Left ventricle myocardium inferior (tissue), 1 donor: ENCODE data around the gene UTP14C. TPM values are rescaled to one million over a fixed set of nuclear protein-coding genes. Genes with fewer than 3 reads are reported as not detected.

Experiments
- DNase-seq: peaks from one replicate; pipeline ENCODE4 v3.0.0-alpha.2; 2020
- H3K27ac ChIP-seq: fragments of 200-600 bp; replicated peaks from 2 replicates; pipeline ENCODE4 v1.8.0; 2021
- H3K27me3 ChIP-seq: fragments of 200-600 bp; 2 replicates; pipeline ENCODE4 v1.8.0; 2021; ENCODE audit warnings: low read depth
- H3K36me3 ChIP-seq: fragments of 200-600 bp; 2 replicates; pipeline ENCODE4 v1.8.0; 2021
- H3K4me1 ChIP-seq: fragments of 200-600 bp; 2 replicates; pipeline ENCODE4 v1.8.0; 2021
- H3K4me3 ChIP-seq: fragments of 200-600 bp; 2 replicates; pipeline ENCODE4 v1.8.0; 2021; ENCODE audit warnings: mild to moderate bottlenecking, moderate library complexity
- H3K9me3 ChIP-seq: fragments of 200-600 bp; replicated peaks from 2 replicates; pipeline ENCODE4 v1.8.0; 2021
- intact Hi-C: fragments of 100-400 bp; cut with micrococcal nuclease; formaldehyde crosslinking; loops from one replicate; pipeline ENCODE4 v1.11.0; 2022
- long read RNA-seq: library from polyadenylated mRNA; unstranded; transcript quantifications from one replicate; pipeline ENCODE4 v2.0.0, GENCODE V29; 2021
- total RNA-seq: library from RNA; stranded (reverse); fragmentation: NEBNext Ultra II Directional; extraction: Animal tissue kit (Norgen Biotek cat#: 25700); gene quantifications from one replicate; pipeline ENCODE4 v1.2.1, GENCODE V29; 2021
- TF ChIP-seq, protein P1 (sequence below): fragments of 200-600 bp; IDR thresholded peaks from 2 replicates; pipeline ENCODE4 v1.8.0; 2021; ENCODE audit warnings: antibody characterized with exemption, mild to moderate bottlenecking, borderline replicate concordance
- donor health status: DM: no; HTN: yes; CAD: no; lungs with severe emphysema.

Gene UTP14C, protein sequence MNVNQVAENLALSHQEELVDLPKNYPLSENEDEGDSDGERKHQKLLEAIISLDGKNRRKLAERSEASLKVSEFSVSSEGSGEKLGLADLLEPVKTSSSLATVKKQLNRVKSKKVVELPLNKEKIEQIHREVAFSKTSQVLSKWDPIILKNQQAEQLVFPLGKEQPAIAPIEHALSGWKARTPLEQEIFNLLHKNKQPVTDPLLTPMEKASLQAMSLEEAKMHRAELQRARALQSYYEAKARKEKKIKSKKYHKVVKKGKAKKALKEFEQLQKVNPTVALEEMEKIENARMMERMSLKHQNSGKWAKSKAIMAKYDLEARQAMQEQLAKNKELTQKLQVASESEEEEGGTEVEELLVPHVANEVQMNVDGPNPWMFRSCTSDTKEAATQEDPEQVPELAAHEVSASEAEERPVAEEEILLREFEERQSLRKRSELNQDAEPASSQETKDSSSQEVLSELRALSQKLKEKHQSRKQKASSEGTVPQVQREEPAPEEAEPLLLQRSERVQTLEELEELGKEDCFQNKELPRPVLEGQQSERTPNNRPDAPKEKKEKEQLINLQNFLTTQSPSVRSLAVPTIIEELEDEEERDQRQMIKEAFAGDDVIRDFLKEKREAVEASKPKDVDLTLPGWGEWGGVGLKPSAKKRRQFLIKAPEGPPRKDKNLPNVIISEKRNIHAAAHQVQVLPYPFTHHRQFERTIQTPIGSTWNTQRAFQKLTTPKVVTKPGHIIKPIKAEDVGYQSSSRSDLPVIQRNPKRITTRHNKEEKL
- total RNA-seq = 11.6 TPM
- long read RNA-seq, partial matches to known transcripts = 0 of 4 reads
- long read RNA-seq, other reads (novel, unspliced or antisense) = 4 of 4 reads

DNA sequence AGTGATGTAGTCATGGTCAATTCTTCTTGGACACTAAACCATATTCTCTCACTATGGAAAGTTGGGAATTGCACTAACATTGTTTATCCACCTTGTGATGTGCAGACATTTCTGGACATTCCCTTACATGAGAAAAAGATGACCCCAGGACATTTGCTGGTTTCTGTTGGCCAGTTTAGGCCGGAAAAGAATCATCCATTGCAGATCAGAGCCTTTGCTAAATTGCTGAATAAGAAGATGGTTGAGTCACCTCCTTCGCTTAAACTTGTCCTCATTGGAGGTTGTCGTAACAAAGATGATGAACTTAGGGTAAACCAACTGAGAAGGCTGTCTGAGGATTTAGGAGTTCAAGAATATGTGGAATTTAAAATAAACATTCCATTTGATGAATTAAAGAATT is at the start of gene UTP14C:
TSS of gene UTP14C (plus strand) at position 211 of the 400 bp plus-strand sequence. CDS start 4,114 bp downstream, outside the sequence.
- TF ChIP-seq, protein P1, sequence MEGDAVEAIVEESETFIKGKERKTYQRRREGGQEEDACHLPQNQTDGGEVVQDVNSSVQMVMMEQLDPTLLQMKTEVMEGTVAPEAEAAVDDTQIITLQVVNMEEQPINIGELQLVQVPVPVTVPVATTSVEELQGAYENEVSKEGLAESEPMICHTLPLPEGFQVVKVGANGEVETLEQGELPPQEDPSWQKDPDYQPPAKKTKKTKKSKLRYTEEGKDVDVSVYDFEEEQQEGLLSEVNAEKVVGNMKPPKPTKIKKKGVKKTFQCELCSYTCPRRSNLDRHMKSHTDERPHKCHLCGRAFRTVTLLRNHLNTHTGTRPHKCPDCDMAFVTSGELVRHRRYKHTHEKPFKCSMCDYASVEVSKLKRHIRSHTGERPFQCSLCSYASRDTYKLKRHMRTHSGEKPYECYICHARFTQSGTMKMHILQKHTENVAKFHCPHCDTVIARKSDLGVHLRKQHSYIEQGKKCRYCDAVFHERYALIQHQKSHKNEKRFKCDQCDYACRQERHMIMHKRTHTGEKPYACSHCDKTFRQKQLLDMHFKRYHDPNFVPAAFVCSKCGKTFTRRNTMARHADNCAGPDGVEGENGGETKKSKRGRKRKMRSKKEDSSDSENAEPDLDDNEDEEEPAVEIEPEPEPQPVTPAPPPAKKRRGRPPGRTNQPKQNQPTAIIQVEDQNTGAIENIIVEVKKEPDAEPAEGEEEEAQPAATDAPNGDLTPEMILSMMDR = no peak
- H3K36me3 ChIP-seq = peaks cover 84% of the 10 kb centered on the region
- intact Hi-C loops = no loop called here
- no peak within 1 kb of the TSS for H3K27ac ChIP-seq
- DNase-seq = no peak
- H3K27me3 ChIP-seq = no peaks in the 10 kb centered on the region
- H3K4me3 ChIP-seq = no peak within 1 kb of the TSS
- no peaks in the 10 kb centered on the region for H3K9me3 ChIP-seq
- H3K4me1 ChIP-seq = peaks cover 7% of the 10 kb centered on the region

DNA sequence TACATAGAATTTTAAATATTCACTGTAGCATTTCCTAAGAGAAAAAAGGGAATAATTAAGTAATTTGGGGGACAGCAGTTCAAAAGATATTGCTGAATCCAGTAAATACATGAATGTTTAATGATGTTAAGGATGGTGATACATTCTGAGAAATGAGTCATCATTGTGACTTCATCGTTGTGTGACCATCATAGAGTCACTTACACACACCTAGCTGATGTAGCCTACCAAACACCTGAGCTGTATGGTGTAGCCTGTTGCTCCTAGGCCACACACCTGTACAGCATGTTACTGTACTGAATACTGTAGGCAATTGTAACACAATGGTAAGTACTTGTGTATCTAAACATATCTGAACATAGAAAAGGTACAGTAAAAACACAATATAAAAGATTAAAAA is 48.1 kb upstream of the UTP14C start:
- no peaks in the 10 kb centered on the region for H3K9me3 ChIP-seq
- intact Hi-C loops = no loop called here
- no peak overlapping the region for H3K4me3 ChIP-seq
- H3K4me1 ChIP-seq = peaks cover 17% of the 10 kb centered on the region
- peaks cover 4% of the 10 kb centered on the region for H3K36me3 ChIP-seq
- no peak overlapping the region for H3K27ac ChIP-seq
- H3K27me3 ChIP-seq = no peaks in the 10 kb centered on the region
- no peak for DNase-seq
- TF ChIP-seq, protein P1 = no peak

DNA sequence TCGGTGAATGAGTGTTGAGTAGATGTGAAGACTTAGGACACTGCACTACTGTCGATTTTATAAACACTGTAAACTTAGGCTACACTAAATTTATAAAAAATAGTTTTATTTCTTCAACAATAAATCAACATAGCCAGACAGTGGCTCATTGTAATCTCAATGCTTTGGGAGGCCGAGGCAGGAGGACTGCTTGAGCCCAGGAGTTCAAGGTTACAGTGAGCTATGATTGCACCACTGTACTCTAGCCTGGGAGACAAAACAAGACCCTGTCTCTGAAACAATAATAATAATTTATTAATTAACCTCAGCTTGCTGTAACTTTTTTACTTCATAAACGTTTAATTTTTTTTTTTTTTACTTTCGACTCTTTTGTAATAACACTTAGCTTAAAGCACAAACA is 47.6 kb upstream of the UTP14C start:
- Histone ChIP-seq H3K36me3 (peaks cover 4% of the 10 kb centered on the region), H3K27ac (no peak overlapping the region), H3K4me1 (peaks cover 19% of the 10 kb centered on the region), H3K27me3 (no peaks in the 10 kb centered on the region), H3K4me3 (no peak overlapping the region), H3K9me3 (no peaks in the 10 kb centered on the region)
- no peak for DNase-seq
- intact Hi-C loops = no loop called here
- TF ChIP-seq, protein P1 = no peak

DNA sequence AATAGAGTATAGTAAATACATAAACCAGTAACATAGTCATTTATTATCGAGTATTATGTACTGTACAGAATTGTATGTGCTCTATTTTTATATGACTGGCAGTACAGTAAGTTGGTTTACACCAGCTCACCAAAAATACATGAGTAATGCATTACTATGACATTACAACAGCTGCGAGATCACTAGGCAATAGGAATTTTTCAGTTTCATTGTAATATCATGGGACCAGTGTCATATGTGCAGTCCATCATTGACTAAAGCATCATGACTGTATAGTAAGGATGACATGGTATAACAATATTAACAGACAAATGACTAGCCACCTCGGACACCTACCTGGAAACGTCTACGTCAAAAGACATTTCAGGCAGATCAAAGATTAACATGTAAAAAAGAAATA is 46.9 kb upstream of the UTP14C start:
- no peaks in the 10 kb centered on the region for H3K9me3 ChIP-seq
- H3K27ac ChIP-seq = no peak overlapping the region
- peaks cover 4% of the 10 kb centered on the region for H3K36me3 ChIP-seq
- peaks cover 19% of the 10 kb centered on the region for H3K4me1 ChIP-seq
- intact Hi-C loops = no loop called here
- H3K27me3 ChIP-seq = no peaks in the 10 kb centered on the region
- no peak for DNase-seq
- TF ChIP-seq, protein P1 = no peak
- no peak overlapping the region for H3K4me3 ChIP-seq

DNA sequence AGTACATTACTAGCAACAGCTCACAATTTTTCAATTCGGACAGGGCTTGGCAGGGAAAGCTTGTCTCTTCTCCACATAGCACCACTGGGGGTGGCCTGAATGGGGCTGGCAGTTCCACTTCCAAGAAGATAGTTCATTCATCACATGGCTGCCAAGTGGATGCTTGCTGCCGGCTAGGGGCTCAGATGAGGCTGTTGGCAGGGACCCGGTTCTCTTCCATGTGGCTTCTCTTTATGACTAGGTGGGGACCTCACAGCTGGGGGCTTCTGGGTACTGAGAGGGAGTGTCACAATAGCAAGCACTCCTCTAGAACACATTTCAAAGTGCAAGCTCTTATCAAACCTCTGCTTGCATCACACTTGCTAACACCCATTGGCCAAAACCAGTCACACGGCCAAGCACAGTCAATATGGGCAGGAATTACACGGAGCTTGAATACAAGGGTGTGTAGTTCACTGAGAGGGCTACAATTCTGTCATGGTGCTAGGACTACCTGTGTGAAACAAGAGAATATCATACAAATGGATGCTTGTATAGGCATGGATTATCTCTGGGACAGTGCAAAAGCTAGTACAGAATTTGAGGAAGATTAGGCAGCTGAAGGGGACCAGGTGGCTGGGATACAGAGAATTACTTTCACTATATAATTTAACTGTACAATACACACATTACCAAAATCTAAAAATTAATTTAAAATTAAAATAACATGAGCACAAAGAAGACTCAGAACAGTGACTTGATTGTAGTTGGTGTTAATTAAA is 45.5 kb upstream of the UTP14C start:
- no peaks in the 10 kb centered on the region for H3K9me3 ChIP-seq
- intact Hi-C loops = no loop called here
- TF ChIP-seq, protein P1 = no peak
- H3K4me1 ChIP-seq = peaks cover 19% of the 10 kb centered on the region
- no peaks in the 10 kb centered on the region for H3K27me3 ChIP-seq
- no peak for DNase-seq
- H3K36me3 ChIP-seq = peaks cover 3% of the 10 kb centered on the region
- no peak overlapping the region for H3K27ac ChIP-seq
- H3K4me3 ChIP-seq = no peak overlapping the region
